NB4 (cell line): ENCODE measurements around the gene KRTAP10-10.
"Not testable (repeated sequence)": the region's sequence is repeated elsewhere in the genome, so short reads cannot be mapped to it uniquely, and the experiment has no call there.

ENCODE experiments used
- CTCF ChIP-seq: IDR thresholded peaks from one replicate; pipeline ENCODE4 v1.5.1; 2012; ENCODE audit warnings: low read depth, low read length
- MAX ChIP-seq: IDR thresholded peaks from 2 replicates; pipeline ENCODE4 v1.6.1; 2011; ENCODE audit warnings: low read depth, low read length
- POLR2A ChIP-seq: IDR thresholded peaks from 2 replicates; pipeline ENCODE4 v1.6.1; 2011; ENCODE audit warnings: mild to moderate bottlenecking; ENCODE audit not compliant: insufficient read length; ENCODE audit errors: extremely low read depth

GRCh38 chr21:44601091-44601490 is 36.1 kb upstream of the KRTAP10-10 start:
- not testable (repeated sequence) for TF ChIP-seq POLR2A, MAX, CTCF
